ELR (cell line): ENCODE results near the gene KRT3.

Experiments
- DNase-seq: peaks from one replicate; pipeline ENCODE4 v3.0.0-alpha.2; 2015; ENCODE audit warnings: low read depth

KRT3 gene

DNA sequence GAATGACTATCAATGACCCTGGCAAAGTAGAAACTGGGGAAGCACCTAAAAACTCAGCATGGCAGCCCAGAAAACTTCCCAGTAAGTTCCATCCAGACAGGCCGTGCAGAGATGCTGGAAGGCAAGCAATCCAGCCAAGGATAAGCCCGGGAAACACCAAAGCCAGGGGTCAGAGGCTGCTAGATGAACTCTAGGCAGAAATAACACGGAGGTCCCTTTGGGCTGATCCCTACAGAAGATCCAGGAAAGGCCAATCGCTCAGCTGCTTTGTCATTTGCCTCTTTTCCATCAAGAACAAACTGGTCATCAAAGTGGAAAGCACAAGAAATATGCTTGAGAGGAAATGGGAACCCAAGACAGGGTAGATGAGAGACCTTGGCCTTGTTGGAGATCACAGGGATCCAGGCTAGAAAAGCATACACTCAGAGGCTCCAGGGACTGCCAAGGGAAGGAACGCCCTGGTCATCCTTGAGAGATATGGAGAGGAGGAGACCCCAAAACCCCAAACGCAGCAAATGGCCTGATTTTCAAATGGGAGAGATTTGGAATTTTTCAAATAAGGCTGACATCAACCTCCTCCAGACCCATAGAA, 31.7 kb upstream of the KRT3 start:
- DNase-seq: no peak

DNA sequence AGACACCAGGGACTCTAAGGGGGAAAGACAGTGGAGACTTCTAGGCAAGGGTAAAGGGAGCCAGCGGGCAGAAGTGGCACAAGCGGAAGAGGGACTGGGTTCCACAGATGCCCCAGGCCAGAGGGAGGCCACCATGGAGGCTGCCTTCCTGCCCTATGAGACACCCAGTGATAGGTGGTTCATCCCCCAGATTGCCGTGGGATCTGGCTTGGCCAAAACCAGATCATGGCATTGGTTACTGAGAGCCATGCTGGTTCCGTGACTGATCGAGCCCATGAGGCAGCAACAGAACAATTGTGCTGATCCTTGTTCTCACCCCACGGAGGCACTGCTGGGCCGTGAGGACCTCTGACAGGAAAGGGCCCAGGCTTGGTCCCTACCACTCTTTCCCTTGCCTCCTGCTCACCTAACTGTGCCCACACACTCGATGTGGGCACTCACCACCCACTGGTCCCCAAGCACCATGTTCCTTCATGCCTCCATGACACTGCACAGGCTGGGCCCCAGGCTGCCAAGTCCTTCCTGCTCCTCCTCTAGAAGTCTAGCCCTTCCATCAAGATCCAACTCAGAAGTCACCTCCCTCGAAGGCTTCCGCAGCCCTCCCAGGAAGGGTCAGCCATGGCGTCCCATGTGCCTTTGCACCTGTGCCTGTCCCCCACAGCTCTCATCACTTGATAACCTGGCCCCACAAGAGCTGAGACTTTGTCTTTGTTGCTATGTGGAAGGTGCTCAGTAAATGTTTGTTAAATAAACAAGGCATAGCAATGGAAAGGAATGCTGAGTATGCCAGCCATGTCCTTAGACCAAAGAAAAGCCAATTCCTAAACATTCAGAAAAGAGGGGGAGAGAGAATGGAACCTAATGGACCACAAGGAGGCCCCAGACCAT, 30.9 kb upstream of the KRT3 start:
- DNase-seq: no peak

DNA sequence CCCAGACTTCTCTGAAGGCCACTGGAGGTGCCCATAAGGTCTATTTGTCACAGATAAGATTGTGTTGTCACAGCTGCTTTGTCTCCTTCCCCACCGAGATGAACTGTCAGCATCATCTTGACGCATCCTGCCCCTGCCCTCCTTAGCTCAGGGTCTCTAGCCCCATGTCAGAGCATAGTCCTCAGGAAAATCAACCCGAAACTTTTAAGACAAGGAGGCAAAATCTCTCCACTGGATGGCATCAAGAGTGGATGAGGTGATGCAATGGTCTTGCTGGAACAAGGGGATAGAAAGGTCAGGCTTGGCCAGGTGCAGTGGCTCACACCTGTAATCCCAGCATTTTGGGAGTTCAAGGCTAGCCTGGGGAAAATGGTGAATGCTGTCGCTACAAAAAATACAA, 30.0 kb upstream of the KRT3 start:
- no peak for DNase-seq

DNA sequence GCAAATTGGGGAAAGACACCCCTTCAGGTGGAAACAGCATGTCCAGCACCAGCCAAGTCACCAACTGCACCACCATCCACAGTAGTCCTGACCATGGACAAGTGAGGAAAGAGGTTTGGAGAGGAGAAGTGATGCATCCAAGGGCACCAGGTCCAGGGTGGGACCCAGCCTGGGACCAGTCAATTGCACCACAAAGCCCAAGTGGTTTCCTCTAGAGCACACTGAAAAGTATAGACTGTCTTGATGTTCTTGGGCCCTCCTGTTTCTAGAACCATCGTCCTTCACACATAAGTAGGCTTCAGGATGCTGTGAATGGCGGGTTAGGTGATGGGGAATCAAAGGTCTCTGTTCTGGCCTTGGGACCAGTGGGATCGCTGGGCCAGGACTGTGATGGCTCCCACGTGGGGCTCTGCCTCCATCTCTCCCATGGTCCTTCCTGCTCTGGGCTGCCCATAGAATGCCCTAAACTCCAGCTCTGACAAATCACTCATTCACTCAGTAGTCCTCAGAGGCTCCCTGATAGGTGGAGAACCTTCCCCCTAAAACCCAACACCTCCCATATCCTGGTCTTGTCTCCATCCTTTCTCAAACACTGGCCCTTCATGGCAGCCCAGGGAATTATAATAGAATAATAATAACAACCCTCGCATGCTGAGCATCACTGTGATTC, 29.0 kb upstream of the KRT3 start:
- DNase-seq: no peak

DNA sequence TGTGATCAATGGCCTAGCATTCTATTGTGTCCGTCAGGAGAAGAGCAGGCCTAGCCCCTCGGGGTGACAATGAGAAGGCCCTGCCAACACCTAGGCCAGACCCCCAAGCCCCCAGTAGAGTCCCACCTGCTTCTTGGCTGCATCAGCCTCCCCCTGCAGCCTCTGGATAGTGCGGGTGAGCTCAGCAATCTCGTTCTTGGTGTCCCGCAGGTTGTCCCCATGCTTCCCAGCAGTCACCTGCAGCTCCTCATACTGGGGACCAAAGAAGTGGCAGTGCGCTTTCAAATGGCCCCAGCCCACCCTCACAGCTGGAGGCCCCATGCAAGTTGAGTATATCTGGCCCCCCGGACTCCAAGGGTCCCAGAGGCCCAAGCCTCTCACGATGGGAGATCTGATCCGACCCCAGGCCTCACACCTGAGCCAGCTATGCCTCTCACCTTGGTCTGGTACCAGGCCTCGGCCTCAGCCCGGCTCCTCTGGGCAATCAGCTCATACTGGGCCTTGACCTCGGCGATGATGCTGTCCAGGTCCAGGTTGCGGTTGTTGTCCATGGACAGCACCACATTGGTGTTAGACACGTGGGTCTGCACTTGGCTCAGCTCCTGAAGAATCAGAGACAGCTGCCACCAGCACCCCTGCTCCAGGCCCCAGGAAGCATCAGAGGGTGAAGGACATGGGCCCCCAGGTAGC, 28.0 kb upstream of the KRT3 start:
- no peak for DNase-seq

DNA sequence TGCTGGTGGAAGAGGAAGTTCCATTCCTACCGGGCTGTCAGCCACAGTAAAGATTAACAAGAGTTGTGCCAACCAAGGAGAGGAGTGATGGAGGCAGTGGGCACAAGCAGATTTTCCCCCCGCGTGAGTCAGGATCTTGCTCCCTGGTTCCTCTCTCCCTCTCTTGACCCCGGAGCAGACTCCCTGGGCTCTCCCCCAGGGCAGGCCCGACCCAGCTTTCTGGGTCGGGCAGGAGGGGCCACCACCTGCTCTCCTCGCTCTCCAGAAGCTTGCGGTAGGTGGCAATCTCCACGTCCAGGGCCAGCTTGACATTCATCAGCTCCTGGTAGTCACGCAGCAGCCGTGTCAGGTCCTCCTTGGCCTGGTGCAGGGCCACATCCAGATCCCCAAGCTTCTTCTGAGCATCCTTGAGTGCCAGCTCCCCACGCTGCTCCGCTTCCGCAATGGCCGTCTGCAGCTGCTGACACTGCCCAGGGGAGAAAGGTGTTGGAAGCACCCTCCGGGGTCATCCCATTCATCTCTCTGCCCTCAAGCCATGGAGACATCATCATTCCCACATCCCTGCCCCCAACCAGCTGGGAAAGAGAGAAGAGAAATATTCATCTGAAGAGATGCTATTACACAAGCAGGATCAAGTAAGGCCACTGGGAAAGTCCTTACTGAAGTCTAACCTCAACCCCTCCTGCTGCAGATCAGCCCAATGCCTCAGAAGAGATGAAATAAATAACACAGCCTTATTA, 27.0 kb upstream of the KRT3 start:
- no peak for DNase-seq

DNA sequence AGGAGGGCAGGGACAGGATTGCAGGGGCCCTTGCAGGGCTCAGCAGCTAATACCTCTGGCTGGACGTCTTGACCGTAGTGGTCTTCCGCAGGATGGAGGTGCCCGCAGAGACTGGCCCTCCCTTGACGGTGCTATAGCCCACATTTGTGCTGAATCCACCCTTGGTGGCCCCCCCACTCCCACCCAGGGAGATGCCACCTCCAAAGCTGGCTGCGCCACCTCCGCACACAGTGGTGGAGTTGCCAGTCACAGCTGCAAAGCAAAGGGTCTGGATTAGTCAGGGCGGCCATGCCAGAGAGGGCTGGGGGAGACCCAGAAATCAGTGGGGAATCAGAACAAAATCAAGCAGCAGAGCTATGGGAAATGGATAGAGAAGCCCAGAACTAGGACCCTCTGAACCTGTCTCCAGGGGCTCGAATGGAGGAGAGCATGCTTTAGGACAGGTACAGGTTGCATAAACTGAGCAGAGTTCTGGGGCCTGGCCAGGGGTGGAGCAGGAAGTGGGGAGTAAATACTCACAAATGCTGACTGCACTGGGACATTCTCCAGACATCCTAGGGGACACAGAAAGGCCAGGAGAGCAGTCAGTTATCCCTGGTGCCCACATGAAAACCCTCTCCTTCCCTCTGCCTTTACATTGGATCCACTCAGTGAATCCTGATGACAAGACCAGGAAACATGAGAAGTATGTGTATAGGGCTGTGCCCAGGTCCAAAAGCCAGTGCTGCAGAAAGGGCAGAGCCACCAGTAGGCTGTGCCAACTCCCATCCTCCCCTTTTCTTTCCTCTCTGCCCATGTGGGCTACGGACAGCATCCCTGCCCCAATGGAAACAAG, 26.1 kb upstream of the KRT3 start:
- peak; percentile 10 for DNase-seq

DNA sequence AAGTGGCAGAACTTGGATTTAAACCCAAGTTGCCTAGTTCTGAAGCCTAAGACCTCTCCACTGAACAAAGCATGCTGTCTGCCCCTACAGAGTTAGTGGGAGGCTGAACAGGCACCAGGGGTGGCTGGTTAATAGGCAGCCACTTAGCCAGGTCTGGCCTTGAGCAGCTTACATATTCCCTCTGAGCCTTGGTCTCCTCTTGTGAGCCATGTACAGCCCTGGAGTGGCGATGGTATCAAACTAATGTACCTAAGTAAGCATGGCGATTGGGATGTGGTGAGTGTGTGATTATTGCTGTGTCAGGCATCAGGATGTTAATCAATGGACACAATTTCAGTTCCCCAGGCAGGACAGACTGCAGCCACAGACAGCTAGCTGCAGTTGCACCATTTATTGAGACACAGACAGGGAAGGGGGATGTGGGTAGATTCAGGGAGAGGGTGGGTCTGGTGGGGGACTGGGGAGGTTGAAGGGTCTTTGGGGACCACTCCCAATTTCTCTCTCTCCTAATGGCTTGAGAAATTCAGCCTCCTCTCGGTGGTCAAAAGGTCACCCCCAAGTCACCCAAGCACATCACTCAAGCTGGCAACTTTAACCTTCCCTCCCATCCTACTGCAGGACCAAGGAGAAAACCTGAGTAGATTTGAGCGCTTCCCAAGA, 25.3 kb upstream of the KRT3 start:
- DNase-seq: no peak

DNA sequence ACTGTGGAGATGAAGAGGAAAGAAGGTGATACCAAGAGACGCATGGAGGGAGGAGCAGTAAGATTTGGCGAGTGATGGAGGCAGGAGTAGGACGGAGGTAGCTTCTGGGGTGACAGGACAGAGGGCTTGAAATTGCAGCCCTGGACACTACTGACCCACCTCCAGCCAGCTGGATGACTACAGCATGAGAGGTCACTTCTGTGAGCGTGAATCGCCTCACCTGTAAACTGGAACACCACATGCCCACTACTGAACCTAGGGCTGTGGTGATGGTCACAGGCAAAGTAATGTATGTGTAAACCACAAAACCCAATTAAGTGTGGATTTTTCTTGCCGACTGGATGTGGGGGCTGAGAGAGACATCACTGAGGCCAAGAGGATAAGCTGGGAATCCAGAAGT, 24.6 kb upstream of the KRT3 start:
- DNase-seq: no peak

DNA sequence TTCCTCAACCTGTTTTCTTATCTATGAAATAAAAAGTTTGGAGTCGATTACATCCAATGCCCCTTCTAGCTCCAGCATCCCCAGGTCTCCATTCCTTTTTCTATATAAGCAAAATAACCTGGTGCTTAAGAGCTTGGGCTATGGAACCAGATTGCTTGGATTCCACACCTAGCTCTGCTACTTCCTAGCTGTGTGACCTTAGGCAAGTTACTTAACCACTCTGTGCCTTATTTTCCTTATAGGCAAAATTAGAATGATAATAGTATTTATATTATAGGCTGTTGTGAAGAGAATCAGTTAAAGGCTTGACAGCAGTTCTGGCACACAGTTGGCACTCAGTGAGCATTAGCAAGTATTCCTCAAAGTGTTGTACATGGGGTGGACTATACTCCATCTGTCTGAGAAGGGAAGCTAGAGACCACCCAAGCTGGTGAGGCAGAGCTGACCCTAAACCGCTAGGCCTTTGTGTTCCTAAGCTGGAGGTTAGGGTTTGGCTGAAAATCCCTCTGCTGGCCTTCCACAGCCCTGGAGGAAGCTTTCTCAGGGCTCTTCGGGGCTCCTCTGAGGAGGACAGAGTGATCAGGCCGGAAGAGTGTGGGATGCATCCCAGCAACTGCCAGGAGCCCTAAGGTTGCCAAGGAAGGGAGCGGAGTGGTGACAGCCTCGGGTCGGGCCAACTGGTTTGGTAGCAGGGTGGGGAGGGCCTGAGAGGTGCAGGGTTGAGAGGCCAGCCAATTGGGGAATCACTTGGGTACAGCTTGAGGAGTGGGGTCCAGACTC, 24.0 kb upstream of the KRT3 start:
- no peak for DNase-seq

DNA sequence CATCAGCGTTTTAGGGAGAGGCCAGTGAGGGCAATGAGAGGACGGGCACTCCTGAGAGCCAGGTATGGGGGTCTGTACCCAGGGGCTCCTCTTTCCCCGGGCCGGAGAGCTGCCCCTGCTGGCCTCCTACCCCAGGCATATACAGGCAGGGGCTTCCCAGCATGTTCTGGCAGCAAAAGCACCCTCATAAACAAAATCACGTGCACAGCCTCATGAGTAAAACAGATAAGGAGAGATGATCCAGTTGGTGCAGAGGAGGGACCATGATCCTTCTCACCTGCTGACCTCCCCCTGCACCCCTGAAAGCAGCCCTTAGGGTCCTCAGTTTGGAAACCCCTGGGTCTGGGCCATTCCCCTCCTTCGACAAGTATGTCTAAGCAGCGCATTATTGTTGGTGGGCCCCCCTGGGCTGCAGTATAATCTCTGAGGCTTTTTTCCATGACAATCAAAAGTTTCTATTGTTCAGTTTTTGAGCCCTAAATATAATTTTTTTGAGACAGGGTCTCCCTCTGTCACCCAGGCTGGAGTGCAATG, 23.0 kb upstream of the KRT3 start:
- no peak for DNase-seq

DNA sequence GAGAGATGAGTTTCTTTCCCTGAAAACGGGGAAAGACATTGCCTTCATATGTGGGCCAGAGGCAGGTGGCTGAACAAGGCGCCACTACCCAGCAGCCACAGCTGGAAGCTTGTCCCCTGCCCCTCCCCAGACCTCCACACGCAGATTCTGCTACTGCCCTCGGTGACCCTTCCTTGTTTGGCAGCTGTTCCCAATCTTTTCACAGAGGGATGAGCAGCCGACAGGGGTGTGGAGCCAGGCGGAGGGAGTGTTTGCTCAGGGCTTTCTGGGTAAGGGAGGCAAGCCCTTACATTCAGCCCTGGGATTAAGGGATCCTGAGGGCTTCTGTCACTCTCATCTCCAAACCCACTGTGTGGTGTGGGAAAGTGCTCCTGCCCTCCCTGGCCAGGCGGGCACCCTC, 22.5 kb upstream of the KRT3 start:
- DNase-seq: no peak

DNA sequence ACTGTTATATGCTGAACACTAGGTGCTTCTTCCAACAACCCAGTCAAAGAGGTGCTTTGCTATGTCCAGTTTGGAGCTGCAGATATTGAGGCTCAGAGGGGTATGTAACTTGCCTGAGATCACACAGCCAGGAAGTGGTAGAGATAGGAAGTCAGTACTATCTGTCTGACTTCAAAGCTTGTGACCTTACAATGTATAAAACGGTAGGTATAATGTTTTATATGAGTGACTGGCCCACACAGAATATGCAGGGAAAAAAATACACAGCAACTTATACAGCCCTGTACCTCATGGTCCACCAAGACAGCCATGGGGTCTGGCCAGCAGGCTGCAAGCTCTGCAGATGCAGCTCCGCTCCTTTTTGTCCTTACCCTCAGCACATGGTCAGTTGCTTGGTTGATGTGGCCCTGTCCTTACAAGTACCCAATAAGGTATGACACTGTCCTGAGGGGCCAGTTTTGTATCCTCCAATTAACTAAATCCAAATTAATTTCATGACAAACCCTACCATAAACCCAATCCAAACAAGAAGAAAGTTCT, 21.9 kb upstream of the KRT3 start:
- no peak for DNase-seq

DNA sequence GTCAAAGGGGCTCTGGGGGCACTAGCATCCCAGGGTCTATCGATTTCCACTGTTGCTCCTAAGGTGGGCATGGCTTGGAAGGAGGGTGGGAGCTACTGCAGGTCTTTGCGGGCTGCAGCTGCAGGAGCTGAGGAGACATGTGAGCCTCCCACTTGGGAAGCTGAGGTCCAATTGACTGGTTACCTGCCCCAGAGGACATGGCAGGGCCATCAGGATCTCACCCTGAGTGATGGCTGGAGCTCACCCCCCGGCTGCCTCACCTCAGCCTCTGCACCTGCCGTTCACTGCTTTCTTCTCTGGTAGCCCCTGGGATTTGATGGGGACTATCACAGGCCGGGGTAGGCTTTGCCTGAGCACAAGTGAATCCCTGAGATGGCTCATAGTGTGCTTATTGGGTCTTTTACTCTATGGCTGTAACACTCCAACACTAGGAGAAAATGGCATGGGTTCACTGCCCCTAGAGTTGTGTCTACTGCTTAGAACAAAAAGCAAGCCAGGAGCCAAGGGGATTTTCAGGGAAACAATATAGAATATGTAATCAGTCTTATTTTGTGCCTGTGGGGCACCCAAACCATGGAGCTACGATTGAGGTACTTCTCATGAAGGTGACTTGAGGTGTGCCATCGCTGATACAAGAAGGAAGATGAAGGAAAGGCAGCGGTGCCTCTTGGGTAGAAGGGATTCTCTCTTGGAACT, 21.2 kb upstream of the KRT3 start:
- DNase-seq: no peak

DNA sequence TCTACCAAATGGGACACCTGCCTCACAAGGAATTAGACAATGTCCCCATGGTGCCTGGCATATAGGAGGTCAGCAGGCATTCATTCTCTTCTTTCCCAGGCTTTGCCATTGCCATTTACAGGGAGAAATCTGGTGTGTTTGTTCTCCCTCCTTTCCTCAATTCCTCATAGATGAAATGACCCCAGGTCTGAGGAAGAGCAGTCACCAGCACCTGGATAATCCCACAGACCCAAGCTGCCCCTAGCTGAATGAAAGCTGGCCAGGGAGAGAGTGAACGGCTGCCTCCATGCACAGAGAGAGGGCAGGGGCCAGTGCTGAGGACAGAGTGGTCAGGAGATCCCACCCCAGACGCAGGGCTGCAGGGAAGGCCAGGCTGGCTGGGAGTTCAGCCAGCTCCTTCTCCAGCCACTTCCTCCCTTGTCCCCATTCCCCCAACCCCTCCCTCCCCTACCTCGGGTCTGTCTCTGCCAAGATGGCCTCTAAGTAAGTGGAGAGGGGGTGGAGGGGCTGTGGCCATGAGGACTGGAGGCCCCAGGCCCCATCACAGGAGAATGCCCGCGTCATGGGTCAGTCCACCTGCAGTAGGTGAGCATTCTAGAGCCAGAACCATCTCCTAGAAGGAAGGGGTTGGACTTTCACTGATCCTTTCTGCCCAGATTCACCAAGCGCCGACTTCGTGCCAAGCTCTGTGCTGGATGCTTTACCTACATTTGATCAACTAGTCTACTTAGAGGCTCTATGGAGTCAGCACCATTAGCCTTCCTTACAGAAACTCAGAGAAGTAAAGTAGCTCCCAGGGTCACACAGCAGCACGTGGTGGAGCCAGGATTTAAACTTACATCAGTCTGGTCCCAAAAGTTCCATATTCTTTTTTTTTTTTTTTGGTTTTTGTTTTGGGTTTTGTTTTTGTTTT, 20.0 kb upstream of the KRT3 start:
- DNase-seq: no peak

DNA sequence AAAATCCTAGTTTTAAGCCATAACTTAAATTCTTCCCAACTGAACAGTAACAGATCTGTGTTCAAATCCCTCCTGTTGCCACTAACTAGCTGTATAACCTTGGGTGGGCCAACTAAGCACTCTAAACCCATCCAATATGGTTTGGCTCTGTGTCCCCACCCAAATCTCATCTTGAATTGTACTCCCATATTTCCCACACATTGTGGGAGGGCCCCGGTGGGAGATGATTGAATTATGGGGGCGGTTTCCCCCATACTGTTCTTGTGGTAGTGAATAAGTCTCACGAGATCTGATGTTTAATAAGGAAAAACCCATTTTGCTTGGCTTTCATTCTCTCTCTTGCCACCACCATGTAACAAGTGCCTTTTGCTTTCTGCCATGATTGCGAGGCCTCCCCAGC, 19.2 kb upstream of the KRT3 start:
- DNase-seq: no peak

DNA sequence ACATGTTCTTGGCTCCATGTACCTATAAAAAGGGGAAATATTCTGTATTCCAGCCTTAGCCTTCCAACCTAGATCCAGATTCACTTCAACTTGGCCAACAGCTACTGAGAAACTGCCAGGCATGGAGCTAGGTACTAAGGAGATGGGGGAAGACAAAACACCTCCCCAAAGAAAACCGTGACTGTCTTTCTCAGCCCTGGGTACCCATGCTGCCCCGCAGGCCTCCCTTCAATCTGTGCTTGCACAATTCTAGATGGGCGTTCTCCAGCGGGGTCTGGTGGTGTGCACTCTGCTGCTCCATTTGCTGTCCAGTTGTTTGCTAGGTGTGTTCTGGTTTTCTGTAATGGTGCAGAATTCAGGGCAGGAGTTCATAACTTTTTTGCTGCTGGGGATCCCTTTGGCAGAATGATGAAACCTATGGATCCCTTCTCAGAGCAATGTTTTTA, 18.8 kb upstream of the KRT3 start:
- DNase-seq: no peak
